CD14-positive monocyte (primary cell): ENCODE results near the gene MDP1. TPM values are rescaled to one million over a fixed set of nuclear protein-coding genes. Genes with fewer than 3 reads are reported as not detected.
A peak's percentile ranks its signal among the peaks of the same experiment; 100 is the strongest.

ENCODE experiments used
- DNase-seq, 3 donors: peaks; one replicate each; pipeline ENCODE4 v3.0.0-alpha.2; 2011 to 2022
- H2AFZ ChIP-seq: 2 replicates; pipeline ENCODE4 v1.6.0; 2012; ENCODE audit warnings: mild to moderate bottlenecking, low read depth, low read length, inconsistent platforms; ENCODE audit not compliant: insufficient read depth, poor library complexity, severe bottlenecking
- H3K27ac ChIP-seq, 2 donors: 1 replicate in 1 of 2; 2 replicates in 1 of 2; pipeline ENCODE4 v1.5.1; 2012 to 2013; ENCODE audit warnings: low read length in 2 of 2, control low read depth in 1 of 2, inconsistent platforms in 1 of 2, low read depth in 1 of 2, mild to moderate bottlenecking in 1 of 2
- H3K27me3 ChIP-seq, 2 donors: one replicate each; pipeline versions ENCODE4 v1.6.0 to v1.6.1; 2011 to 2013; ENCODE audit warnings: low read length in 2 of 2; ENCODE audit not compliant: control insufficient read depth in 2 of 2, insufficient read depth in 2 of 2
- H3K36me3 ChIP-seq, 2 donors: replicated peaks in 1 of 2; 1 replicate in 1 of 2; 2 replicates in 1 of 2; pipeline versions ENCODE4 v1.5.1 to v1.6.1; 2012 to 2013; ENCODE audit warnings: low read length in 2 of 2, control low read depth in 1 of 2, inconsistent platforms in 1 of 2, mild to moderate bottlenecking in 1 of 2; ENCODE audit not compliant: insufficient read depth in 2 of 2, control insufficient read depth in 1 of 2
- H3K4me1 ChIP-seq, 2 donors: 1 replicate in 1 of 2; 2 replicates in 1 of 2; pipeline versions ENCODE4 v1.5.1 to v1.6.1; 2012 to 2013; ENCODE audit warnings: low read length in 2 of 2, control low read depth in 1 of 2, inconsistent platforms in 1 of 2, mild to moderate bottlenecking in 1 of 2, moderate library complexity in 1 of 2; ENCODE audit not compliant: insufficient read depth in 2 of 2, control insufficient read depth in 1 of 2
- H3K4me2 ChIP-seq: replicated peaks from 2 replicates; pipeline ENCODE3; 2012; ENCODE audit warnings: low read length, moderate library complexity, mild to moderate bottlenecking; ENCODE audit not compliant: poor library complexity, severe bottlenecking; ENCODE audit errors: extremely low read depth
- H3K4me3 ChIP-seq, 3 experiments: fragments of 200-600 bp in 1 of 3; sonication (generic) in 1 of 3; replicated peaks in 1 of 3; 1 replicate in 2 of 3; 2 replicates in 1 of 3; pipeline ENCODE4 v1.5.1; 2011 to 2013; ENCODE audit warnings: low read length in 3 of 3, mild to moderate bottlenecking in 3 of 3, control low read depth in 2 of 3, low read depth in 2 of 3, inconsistent platforms in 1 of 3, moderate library complexity in 1 of 3
- H3K79me2 ChIP-seq: 2 replicates; pipeline ENCODE4 v1.6.0; 2012; ENCODE audit warnings: mild to moderate bottlenecking, control low read depth, inconsistent platforms, low read length, moderate library complexity; ENCODE audit not compliant: insufficient read depth
- H3K9ac ChIP-seq: 2 replicates; pipeline ENCODE4 v1.6.0; 2017; ENCODE audit warnings: low read length, mild to moderate bottlenecking; ENCODE audit not compliant: insufficient read depth, poor library complexity, severe bottlenecking
- H3K9me3 ChIP-seq, 2 donors: replicated peaks in 1 of 2; 1 replicate in 1 of 2; 2 replicates in 1 of 2; pipeline versions ENCODE4 v1.5.1 to v1.6.1; 2012 to 2013; ENCODE audit warnings: low read length in 2 of 2, control low read depth in 1 of 2; ENCODE audit not compliant: control insufficient read depth in 1 of 2, insufficient read depth in 1 of 2
- H4K20me1 ChIP-seq: 2 replicates; pipeline ENCODE4 v1.6.0; 2012; ENCODE audit warnings: mild to moderate bottlenecking, low read length, control low read depth, moderate library complexity; ENCODE audit not compliant: insufficient read depth
- H3K27ac Mint-ChIP-seq, 7 donors: one replicate each; pipeline ENCODE4 v1.8.0; 2020; ENCODE audit warnings: mild to moderate bottlenecking in 7 of 7, mixed read lengths in 7 of 7, moderate library complexity in 6 of 7, inconsistent platforms in 2 of 7
- H3K27me3 Mint-ChIP-seq, 3 donors: one replicate each; pipeline ENCODE4 v1.8.0; 2021 to 2022; ENCODE audit warnings: low read depth in 3 of 3, mild to moderate bottlenecking in 3 of 3, mixed read lengths in 3 of 3, moderate library complexity in 3 of 3, inconsistent platforms in 1 of 3
- H3K36me3 Mint-ChIP-seq, 2 donors: one replicate each; pipeline ENCODE4 v1.8.0; 2020; ENCODE audit warnings: mixed read lengths in 2 of 2, inconsistent platforms in 1 of 2, mild to moderate bottlenecking in 1 of 2
- H3K4me1 Mint-ChIP-seq: one replicate; pipeline ENCODE4 v1.8.0; 2020; ENCODE audit warnings: mild to moderate bottlenecking, mixed read lengths
- H3K4me3 Mint-ChIP-seq, 2 donors: one replicate each; pipeline ENCODE4 v1.8.0; 2020; ENCODE audit warnings: mild to moderate bottlenecking in 2 of 2, mixed read lengths in 2 of 2, moderate library complexity in 1 of 2
- H3K9me3 Mint-ChIP-seq, 7 donors: one replicate each; pipeline ENCODE4 v1.8.0; 2020 to 2022; ENCODE audit warnings: mixed read lengths in 7 of 7, mild to moderate bottlenecking in 6 of 7, moderate library complexity in 6 of 7, inconsistent platforms in 2 of 7
- WGBS: methylation state at CpG from one replicate; pipeline ENCODE4 v1.1.5; 2013; ENCODE audit warnings: missing lambda C conversion rate; ENCODE audit not compliant: insufficient coverage; 5-methylcytosine and 5-hydroxymethylcytosine counted together
- intact Hi-C, 2 donors: fragments of 100-400 bp; cut with micrococcal nuclease; formaldehyde crosslinking; loops; one replicate each; pipeline versions ENCODE4 v1.15.0 to v1.15.1; 2023
- polyA plus RNA-seq, 3 donors: library from polyadenylated mRNA; depleted of rRNA in 1 of 3; unstranded in 2 of 3; stranded (reverse) in 1 of 3; fragments of 300-500 nt in 2 of 3; fragments of >200 nt in 1 of 3; fragmentation: Illumina TruSeq in 2 of 3; gene quantifications; 1 replicate in 2 of 3; 2 replicates in 1 of 3; pipeline ENCODE4 v1.2.3, GENCODE V29; 2012 to 2021
- TF ChIP-seq, protein P1 (sequence below): fragments of 200-600 bp; IDR thresholded peaks from one replicate; pipeline ENCODE4 v1.8.0; 2022; ENCODE audit warnings: antibody characterized with exemption, mild to moderate bottlenecking

Gene MDP1
- polyA plus RNA-seq, 3 donors = 17.5 to 49.6 (median 37.5) TPM

DNA sequence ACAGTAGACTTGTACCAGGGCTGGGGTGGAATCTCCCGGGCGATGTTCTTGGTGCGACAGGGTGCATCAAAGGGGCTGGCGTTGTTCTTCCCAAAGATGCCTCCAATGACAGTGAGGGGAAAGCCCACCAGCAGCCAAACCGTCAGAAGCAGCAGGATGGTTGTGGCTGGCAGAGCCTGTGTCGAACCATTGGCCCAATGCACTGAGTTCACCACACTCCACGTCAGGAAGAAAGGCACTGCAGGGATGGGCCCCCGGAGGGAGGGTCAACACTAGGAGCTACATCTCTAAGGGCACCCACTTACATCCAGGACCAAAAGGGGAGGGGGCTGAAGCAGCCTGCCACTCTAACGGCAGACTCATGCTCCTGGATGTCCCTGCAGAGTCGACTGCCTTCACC is 25.4 kb downstream of the MDP1 start:
- Mint-ChIP-seq H3K9me3 (no peaks in the 10 kb centered on the region), H3K27me3 (peaks cover 0 to 3% (median 0%) of the 10 kb centered on the region in 3 donors), H3K36me3 (peaks cover 44 to 46% of the 10 kb centered on the region in 2 donors), H3K4me1 (peaks cover 40% of the 10 kb centered on the region), H3K4me3 (no peak overlapping the region), H3K27ac (peak overlapping the region in 2 of 7 donors; percentile 53 to 78)
- WGBS = 94% methylated on average over 6 of the region's 10 CpGs
- intact Hi-C loops = no loop called here
- TF ChIP-seq, protein P1, sequence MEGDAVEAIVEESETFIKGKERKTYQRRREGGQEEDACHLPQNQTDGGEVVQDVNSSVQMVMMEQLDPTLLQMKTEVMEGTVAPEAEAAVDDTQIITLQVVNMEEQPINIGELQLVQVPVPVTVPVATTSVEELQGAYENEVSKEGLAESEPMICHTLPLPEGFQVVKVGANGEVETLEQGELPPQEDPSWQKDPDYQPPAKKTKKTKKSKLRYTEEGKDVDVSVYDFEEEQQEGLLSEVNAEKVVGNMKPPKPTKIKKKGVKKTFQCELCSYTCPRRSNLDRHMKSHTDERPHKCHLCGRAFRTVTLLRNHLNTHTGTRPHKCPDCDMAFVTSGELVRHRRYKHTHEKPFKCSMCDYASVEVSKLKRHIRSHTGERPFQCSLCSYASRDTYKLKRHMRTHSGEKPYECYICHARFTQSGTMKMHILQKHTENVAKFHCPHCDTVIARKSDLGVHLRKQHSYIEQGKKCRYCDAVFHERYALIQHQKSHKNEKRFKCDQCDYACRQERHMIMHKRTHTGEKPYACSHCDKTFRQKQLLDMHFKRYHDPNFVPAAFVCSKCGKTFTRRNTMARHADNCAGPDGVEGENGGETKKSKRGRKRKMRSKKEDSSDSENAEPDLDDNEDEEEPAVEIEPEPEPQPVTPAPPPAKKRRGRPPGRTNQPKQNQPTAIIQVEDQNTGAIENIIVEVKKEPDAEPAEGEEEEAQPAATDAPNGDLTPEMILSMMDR = no peak
- no peak for DNase-seq
- H3K79me2 ChIP-seq = peaks cover 34% of the 10 kb centered on the region
- H3K27me3 ChIP-seq = no peaks in the 10 kb centered on the region
- H3K4me2 ChIP-seq = no peak overlapping the region
- no peak overlapping the region for H3K4me3 ChIP-seq
- H3K4me1 ChIP-seq = peaks cover 28 to 35% of the 10 kb centered on the region in 2 donors
- H4K20me1 ChIP-seq = no peaks in the 10 kb centered on the region
- H3K36me3 ChIP-seq = peaks cover 21 to 44% of the 10 kb centered on the region in 2 donors
- H3K9ac ChIP-seq = no peak overlapping the region
- no peak overlapping the region for H3K27ac ChIP-seq
- H2AFZ ChIP-seq = no peak overlapping the region
- no peaks in the 10 kb centered on the region for H3K9me3 ChIP-seq

DNA sequence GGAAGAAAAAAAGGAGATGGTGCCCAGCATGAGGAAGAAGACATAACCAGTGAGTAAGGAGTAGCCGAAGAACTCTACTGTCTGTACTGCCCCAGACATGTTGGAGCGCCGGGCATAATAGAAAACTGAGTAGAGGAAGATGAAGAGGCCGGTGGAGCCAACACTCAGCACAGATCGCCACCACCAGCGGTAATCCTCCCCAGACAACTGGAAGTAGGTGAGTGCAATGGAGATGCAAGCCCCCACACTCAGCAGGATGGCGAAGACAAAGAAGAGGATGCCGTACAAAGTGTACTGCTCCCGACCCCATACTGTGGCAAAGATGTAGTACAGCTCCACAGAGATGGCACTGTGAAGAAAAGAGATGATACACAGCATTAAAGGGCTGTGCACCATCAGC is 26.4 kb downstream of the MDP1 start:
- Histone ChIP-seq H4K20me1 (no peaks in the 10 kb centered on the region), H3K9me3 (no peaks in the 10 kb centered on the region), H3K4me3 (no peak overlapping the region), H3K27ac (no peak overlapping the region), H3K79me2 (peaks cover 24% of the 10 kb centered on the region), H3K36me3 (peaks cover 21 to 52% of the 10 kb centered on the region in 2 donors), H3K4me1 (peaks cover 22 to 27% of the 10 kb centered on the region in 2 donors), H2AFZ (no peak overlapping the region), H3K27me3 (no peaks in the 10 kb centered on the region), H3K9ac (no peak overlapping the region), H3K4me2 (peak overlapping the region; percentile 97)
- Mint-ChIP-seq H3K27ac (peak overlapping the region in 6 of 7 donors; percentile 28 to 91 (median 80)), H3K4me1 (peaks cover 34% of the 10 kb centered on the region), H3K9me3 (no peaks in the 10 kb centered on the region), H3K27me3 (peaks cover 0 to 3% (median 0%) of the 10 kb centered on the region in 3 donors), H3K4me3 (no peak overlapping the region), H3K36me3 (peaks cover 49 to 56% of the 10 kb centered on the region in 2 donors)
- intact Hi-C loops = no loop called here
- TF ChIP-seq, protein P1 = no peak
- DNase-seq = no peak
- 93% methylated on average over 2 of the region's 9 CpGs for WGBS
